ACC112 (cell line): Measurements from ENCODE around the gene HNRNPH2.
A peak's percentile ranks its signal among the peaks of the same experiment; 100 is the strongest.

Source experiments
- H2AFZ ChIP-seq: fragments of 200-600 bp; sonication (generic); one replicate; pipeline ENCODE4 v1.6.0; 2017; ENCODE audit warnings: antibody characterized with exemption, low read length; ENCODE audit not compliant: unreplicated experiment
- H3K27ac ChIP-seq: fragments of 200-600 bp; sonication (generic); 2 replicates; pipeline ENCODE4 v1.5.1; 2014; ENCODE audit warnings: low read depth, mild to moderate bottlenecking, antibody characterized with exemption, low read length, moderate library complexity
- H3K27me3 ChIP-seq: fragments of 200-600 bp; sonication (generic); 2 replicates; pipeline ENCODE4 v1.6.1; 2014; ENCODE audit warnings: mild to moderate bottlenecking, antibody characterized with exemption, low read length, moderate library complexity, mixed read lengths; ENCODE audit not compliant: insufficient read depth
- H3K36me3 ChIP-seq: fragments of 200-600 bp; sonication (generic); 2 replicates; pipeline ENCODE4 v1.6.1; 2016; ENCODE audit warnings: mild to moderate bottlenecking, antibody characterized with exemption, low read length, moderate library complexity, mixed read lengths; ENCODE audit not compliant: insufficient read depth
- H3K4me1 ChIP-seq: fragments of 200-600 bp; sonication (generic); one replicate; pipeline ENCODE4 v1.6.1; 2016; ENCODE audit warnings: low read length, mixed read lengths; ENCODE audit not compliant: insufficient read depth, unreplicated experiment, control insufficient read depth
- H3K4me3 ChIP-seq: fragments of 200-600 bp; sonication (generic); 2 replicates; pipeline ENCODE4 v1.5.1; 2014; ENCODE audit warnings: mild to moderate bottlenecking, low read depth, low read length
- H3K79me2 ChIP-seq: fragments of 200-600 bp; sonication (generic); one replicate; pipeline ENCODE4 v1.6.0; 2016; ENCODE audit warnings: low read length; ENCODE audit not compliant: control insufficient read depth, unreplicated experiment, insufficient read depth

The HNRNPH2 gene

DNA sequence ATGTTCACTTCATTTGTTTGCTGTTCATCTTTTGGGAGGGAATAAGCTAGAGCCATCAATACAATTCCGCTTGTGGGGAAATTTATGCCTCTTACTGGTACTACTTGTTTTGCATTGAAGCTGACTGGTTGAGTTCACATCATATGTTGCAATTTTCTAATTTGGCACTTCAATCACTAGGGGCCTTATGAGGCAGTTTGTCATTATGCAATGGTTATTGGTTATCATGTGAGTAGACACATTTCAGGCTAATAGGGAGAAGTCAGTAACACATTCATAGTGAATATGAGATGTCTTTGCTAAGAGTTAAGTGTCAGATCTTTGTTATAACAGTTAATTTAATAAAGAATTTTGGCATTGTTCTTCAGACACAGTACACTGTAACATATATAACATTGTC is 12.2 kb upstream of the HNRNPH2 start:
- peaks cover 27% of the 10 kb centered on the region for H3K79me2 ChIP-seq
- peaks cover 20% of the 10 kb centered on the region; the same call in 1 of the 2 replicates for H3K36me3 ChIP-seq
- no peaks in the 10 kb centered on the region for H3K27me3 ChIP-seq
- H3K27ac ChIP-seq = no peak overlapping the region
- H3K4me1 ChIP-seq = peaks cover 8% of the 10 kb centered on the region
- no peak overlapping the region for H3K4me3 ChIP-seq
- no peak overlapping the region for H2AFZ ChIP-seq

- no peaks in the 10 kb centered on the region for H3K27me3 ChIP-seq
Measured at GRCh38 chrX:101397779-101398178, 10.2 kb upstream of the HNRNPH2 start.

DNA sequence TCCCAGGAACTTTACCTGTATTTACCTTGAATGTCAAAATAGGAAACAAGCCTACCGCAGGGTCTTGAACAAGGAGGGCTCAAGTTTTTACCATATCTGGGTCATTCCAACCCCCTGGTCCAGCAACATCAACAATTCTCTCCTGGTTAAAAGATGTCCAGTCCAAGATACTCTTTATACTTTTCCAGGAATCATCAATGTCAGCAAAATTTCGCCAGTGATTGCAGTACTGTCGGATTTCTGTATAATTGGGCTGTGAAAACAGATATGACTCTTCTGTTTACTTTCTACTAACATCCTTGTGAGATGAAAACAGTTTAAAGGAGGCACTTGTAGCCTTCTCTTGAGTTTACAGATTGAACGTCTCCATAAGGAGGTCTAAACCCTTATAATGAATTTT is 9.3 kb upstream of the HNRNPH2 start:
- no peaks in the 10 kb centered on the region for H3K36me3 ChIP-seq
- no peak overlapping the region for H3K4me3 ChIP-seq
- H3K4me1 ChIP-seq = peaks cover under 1% of the 10 kb centered on the region
- no peak overlapping the region for H2AFZ ChIP-seq
- peaks cover 3% of the 10 kb centered on the region for H3K79me2 ChIP-seq
- no peak overlapping the region for H3K27ac ChIP-seq
- no peaks in the 10 kb centered on the region for H3K27me3 ChIP-seq

More at GRCh38 chrX:101397779-101398178, 10.2 kb upstream of the HNRNPH2 start:
- Histone ChIP-seq H3K4me3 (no peak overlapping the region), H2AFZ (no peak overlapping the region), H3K27ac (peak overlapping the region; percentile 23; the same call in 1 of the 2 replicates), H3K4me1 (peaks cover 8% of the 10 kb centered on the region), H3K79me2 (peaks cover 10% of the 10 kb centered on the region), H3K36me3 (peaks cover 5% of the 10 kb centered on the region; the same call in 1 of the 2 replicates)

DNA sequence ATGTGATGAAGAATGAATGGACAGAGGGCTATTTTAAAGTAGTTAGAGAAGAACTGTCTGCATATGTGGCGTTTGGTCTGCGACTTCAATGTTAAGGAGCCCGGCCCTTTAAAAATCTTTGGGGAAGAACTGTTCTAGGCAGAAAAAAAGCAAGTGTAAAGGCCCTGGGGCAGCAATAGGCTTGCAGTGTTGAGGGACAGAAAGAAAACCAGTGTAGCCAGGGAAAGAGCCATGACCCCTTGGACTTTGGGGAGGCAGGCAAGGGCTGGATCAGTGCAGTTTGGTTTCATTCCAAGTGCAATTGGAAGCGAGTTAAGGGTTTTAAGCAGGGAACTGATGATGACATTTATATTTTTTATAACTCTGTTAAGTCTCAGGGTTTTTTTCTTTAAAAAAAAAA is 8.2 kb upstream of the HNRNPH2 start:
- Histone ChIP-seq H3K36me3 (no peaks in the 10 kb centered on the region), H3K27me3 (no peaks in the 10 kb centered on the region), H3K4me3 (no peak overlapping the region)

DNA sequence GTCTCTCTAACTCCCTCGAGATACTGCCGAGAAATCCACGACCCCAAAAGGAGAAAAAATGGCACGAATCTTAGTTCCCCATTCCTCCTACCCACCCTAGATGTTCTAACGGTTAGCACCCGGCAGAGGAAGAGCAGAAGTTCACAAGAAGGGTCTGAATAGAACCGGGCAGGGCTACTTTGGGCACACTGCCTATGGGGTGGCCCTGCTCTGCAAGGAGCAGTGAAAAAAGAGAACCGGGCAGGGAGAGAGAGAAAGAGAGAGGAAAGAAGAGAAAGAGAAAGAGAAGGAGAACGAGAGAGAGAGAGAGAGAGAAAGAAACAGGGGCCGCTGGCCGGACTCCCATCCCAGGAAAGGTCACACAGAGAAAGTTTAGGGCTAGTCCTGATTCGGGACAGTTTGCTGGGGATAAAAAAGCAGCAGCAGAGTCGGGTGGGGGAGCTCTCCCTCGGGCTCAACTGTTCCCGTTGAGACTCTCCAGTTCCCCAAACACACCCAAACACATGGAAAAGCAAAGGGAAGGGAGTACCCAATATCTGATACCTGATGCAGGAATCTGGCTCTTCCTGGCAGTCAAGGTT is 765 bp upstream of the HNRNPH2 start:
- peak overlapping the region; percentile 87 for H3K4me3 ChIP-seq
- H2AFZ ChIP-seq = peak overlapping the region; percentile 53
- H3K36me3 ChIP-seq = no peaks in the 10 kb centered on the region
- peak overlapping the region; percentile 81 for H3K27ac ChIP-seq
- no peaks in the 10 kb centered on the region for H3K4me1 ChIP-seq
- peaks cover 58% of the 10 kb centered on the region for H3K79me2 ChIP-seq
- no peaks in the 10 kb centered on the region for H3K27me3 ChIP-seq

More for the DNA sequence above, 8.2 kb upstream of the HNRNPH2 start:
- Histone ChIP-seq H3K27ac (no peak overlapping the region), H2AFZ (no peak overlapping the region), H3K4me1 (no peaks in the 10 kb centered on the region), H3K79me2 (peaks cover 5% of the 10 kb centered on the region)

- H3K79me2 ChIP-seq = peaks cover 64% of the 10 kb centered on the region
- peak overlapping the region; percentile 94 for H3K27ac ChIP-seq
- no peak overlapping the region for H2AFZ ChIP-seq
- peak overlapping the region; percentile 88 for H3K4me3 ChIP-seq
- no peaks in the 10 kb centered on the region for H3K36me3 ChIP-seq
- no peaks in the 10 kb centered on the region for H3K27me3 ChIP-seq
- peaks cover under 1% of the 10 kb centered on the region for H3K4me1 ChIP-seq
Measured at GRCh38 chrX:101408532-101408841, 465 bp downstream of the HNRNPH2 start.

DNA sequence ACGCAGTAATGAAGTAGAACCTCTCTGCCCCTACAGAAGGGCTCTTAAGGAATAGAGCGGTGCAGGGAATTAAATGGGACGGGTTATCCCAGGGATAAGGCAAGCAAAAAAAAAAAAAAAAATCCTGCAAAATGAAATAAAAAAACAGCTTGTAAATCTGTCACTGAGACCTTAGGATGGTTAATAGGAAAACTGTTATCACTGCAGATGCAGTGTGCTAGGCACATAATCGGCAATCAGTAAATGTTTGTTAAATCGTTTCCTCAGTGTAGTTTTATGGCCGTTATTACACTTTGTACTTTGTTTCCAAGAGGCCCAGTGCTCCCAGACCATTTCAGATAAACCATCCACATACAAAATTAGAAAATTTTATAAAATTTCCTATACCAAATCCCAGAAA is 1.0 kb downstream of the HNRNPH2 start:
- H3K36me3 ChIP-seq = no peaks in the 10 kb centered on the region
- H3K79me2 ChIP-seq = peaks cover 62% of the 10 kb centered on the region
- peak overlapping the region; percentile 94 for H3K27ac ChIP-seq
- no peaks in the 10 kb centered on the region for H3K27me3 ChIP-seq
- no peak overlapping the region for H2AFZ ChIP-seq
- H3K4me3 ChIP-seq = peak overlapping the region; percentile 88
- H3K4me1 ChIP-seq = peaks cover 4% of the 10 kb centered on the region

DNA sequence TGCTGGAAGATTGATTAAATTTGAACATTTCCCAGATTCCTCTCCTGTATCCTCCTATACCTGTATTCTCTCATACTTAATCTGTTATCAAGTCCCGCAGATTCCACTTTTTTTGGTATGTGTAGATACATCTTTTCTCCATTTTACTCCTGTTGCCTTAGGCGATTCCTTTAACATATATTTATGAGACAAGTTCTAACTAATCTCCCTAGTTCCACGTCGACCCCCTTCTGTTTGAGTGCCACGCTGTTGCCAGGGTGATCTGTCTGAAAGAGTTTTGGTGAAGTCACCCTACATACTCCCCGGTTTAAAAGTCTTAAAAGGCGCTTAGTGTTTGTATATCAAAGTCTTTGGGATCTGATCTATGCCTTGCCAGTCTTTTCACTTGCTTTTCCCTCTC is 2.4 kb downstream of the HNRNPH2 start:
- Histone ChIP-seq H3K27me3 (no peaks in the 10 kb centered on the region), H3K27ac (peak overlapping the region; percentile 20; the same call in 1 of the 2 replicates), H2AFZ (no peak overlapping the region), H3K4me3 (peak overlapping the region; percentile 88), H3K36me3 (no peaks in the 10 kb centered on the region), H3K79me2 (peaks cover 55% of the 10 kb centered on the region), H3K4me1 (peaks cover 4% of the 10 kb centered on the region)

- peaks cover 4% of the 10 kb centered on the region for H3K4me1 ChIP-seq
- H3K4me3 ChIP-seq = no peak overlapping the region
- H3K79me2 ChIP-seq = peaks cover 43% of the 10 kb centered on the region
- H3K27me3 ChIP-seq = no peaks in the 10 kb centered on the region
- H2AFZ ChIP-seq = no peak overlapping the region
- no peak overlapping the region for H3K27ac ChIP-seq
- no peaks in the 10 kb centered on the region for H3K36me3 ChIP-seq
Measured at GRCh38 chrX:101411984-101412383, 4.0 kb downstream of the HNRNPH2 start.

- H3K27ac ChIP-seq = no peak overlapping the region
- H3K27me3 ChIP-seq = no peaks in the 10 kb centered on the region
- peaks cover 8% of the 10 kb centered on the region for H3K4me1 ChIP-seq
- H2AFZ ChIP-seq = no peak overlapping the region
- H3K79me2 ChIP-seq = peaks cover 19% of the 10 kb centered on the region
- H3K4me3 ChIP-seq = peak overlapping the region; percentile 36; the same call in 1 of the 2 replicates
- H3K36me3 ChIP-seq = no peaks in the 10 kb centered on the region
Measured at GRCh38 chrX:101415180-101416145, 7.4 kb downstream of the HNRNPH2 start.
